Measurements from ENCODE around the gene PRDM11.

Gene PRDM11

DNA sequence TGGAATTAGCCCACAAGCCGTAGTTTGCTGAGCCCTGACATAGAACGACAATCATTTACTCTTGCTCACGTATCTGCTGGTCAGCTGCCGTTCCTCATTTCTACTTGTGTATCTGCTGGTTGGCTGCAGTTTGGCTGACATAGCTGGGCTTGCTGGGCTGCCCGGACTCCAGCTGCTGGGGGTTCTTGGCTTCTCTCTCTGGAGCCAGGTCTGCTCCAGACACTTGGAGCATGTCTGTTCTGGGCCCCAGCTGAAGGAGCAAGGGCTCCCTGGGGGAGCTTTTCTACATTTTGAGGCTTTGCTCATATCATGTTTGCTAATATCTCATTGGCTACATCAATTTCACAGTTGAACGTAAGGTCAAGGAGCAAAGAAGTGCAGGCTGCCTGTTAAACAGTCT, 47.3 kb downstream of the PRDM11 start:
- no peak overlapping the region for H3K27ac Mint-ChIP-seq
- no peaks in the 10 kb centered on the region for H3K9me3 Mint-ChIP-seq
- peaks cover 16% of the 10 kb centered on the region for H3K36me3 Mint-ChIP-seq
- H3K4me1 Mint-ChIP-seq: no peaks in the 10 kb centered on the region
- H3K4me3 Mint-ChIP-seq: no peak overlapping the region
- no peaks in the 10 kb centered on the region for H3K27me3 Mint-ChIP-seq

DNA sequence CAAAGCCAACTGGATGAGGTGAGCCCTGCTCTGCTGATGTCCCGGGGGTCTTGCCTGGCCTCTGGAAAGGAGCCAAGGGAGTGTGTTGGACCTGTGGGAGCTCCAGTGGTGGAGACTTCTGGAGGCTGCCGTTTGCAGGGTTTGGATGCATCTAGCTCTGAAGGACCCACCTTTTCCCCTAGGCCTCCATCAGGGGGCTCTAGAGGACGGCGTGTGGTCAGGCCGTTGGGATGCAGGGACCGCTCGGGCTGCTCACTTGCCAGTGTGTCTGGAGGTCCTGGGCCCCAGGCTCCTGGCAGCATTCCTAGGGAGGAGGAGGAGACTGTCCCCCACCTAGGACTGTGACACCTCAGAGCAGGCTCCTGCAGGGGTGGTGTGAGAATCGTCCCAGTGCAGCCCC, 58.3 kb downstream of the PRDM11 start:
- H3K27me3 Mint-ChIP-seq: no peaks in the 10 kb centered on the region
- H3K4me3 Mint-ChIP-seq: no peak overlapping the region
- no peak overlapping the region for H3K27ac Mint-ChIP-seq
- H3K9me3 Mint-ChIP-seq: no peaks in the 10 kb centered on the region
- peaks cover 4% of the 10 kb centered on the region for H3K4me1 Mint-ChIP-seq
- H3K36me3 Mint-ChIP-seq: peaks cover 10% of the 10 kb centered on the region

DNA sequence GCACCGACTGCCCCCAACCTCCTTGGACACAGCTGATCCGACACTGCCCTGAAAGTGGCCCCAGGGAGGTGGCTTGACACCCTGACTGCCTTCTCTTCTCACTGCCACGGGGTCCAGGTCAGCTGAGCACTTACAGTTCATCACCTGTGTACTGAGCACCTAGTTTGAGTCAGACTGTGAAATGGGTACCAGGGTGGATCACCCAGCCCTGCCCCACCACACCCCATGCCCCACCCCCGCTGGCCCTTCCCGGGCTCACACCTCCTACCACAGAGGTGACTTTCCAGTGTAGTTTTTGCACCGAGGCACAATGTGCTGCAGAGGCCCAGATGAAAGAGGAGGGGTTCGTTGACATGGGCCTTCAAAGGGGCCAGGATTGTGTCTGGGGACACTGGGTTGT, 59.5 kb downstream of the PRDM11 start:
- peaks cover 4% of the 10 kb centered on the region for H3K4me1 Mint-ChIP-seq
- no peaks in the 10 kb centered on the region for H3K27me3 Mint-ChIP-seq
- peaks cover 8% of the 10 kb centered on the region for H3K36me3 Mint-ChIP-seq
- no peak overlapping the region for H3K27ac Mint-ChIP-seq
- H3K4me3 Mint-ChIP-seq: no peak overlapping the region
- H3K9me3 Mint-ChIP-seq: no peaks in the 10 kb centered on the region

DNA sequence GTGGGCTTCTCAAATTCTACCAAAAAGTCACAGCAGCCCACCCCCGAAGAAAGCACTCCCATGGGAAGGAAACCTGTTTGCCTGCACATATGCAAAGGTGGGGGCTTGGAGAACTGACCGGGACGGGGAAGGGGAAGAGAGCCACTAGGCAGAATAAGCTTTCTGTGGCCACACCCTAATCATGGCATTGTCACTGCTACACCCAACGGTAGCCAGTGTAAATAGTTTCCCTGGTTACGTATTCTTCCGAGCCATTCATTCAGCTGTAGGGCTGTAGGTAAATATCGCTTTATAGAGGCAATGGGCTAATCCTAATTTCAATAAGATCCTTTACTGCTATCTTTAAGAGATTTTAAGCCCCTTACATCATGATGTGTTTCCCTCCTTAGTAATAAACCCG, 61.7 kb downstream of the PRDM11 start:
- no peaks in the 10 kb centered on the region for H3K27me3 Mint-ChIP-seq
- H3K4me3 Mint-ChIP-seq: no peak overlapping the region
- H3K27ac Mint-ChIP-seq: no peak overlapping the region
- H3K4me1 Mint-ChIP-seq: peaks cover 4% of the 10 kb centered on the region
- H3K9me3 Mint-ChIP-seq: no peaks in the 10 kb centered on the region
- peaks cover 2% of the 10 kb centered on the region for H3K36me3 Mint-ChIP-seq

- Mint-ChIP-seq H3K4me3 (no peak overlapping the region), H3K36me3 (peaks cover 4% of the 10 kb centered on the region), H3K27me3 (no peaks in the 10 kb centered on the region), H3K4me1 (peaks cover 4% of the 10 kb centered on the region), H3K27ac (no peak overlapping the region), H3K9me3 (no peaks in the 10 kb centered on the region)
Measured at GRCh38 chr11:45209000-45209879, 62.8 kb downstream of the PRDM11 start.

GRCh38 chr11:45209891-45210699, 63.7 kb downstream of the PRDM11 start:
- Mint-ChIP-seq H3K27me3 (no peaks in the 10 kb centered on the region), H3K36me3 (peaks cover 4% of the 10 kb centered on the region), H3K9me3 (no peaks in the 10 kb centered on the region), H3K27ac (no peak overlapping the region), H3K4me1 (peaks cover 4% of the 10 kb centered on the region), H3K4me3 (no peak overlapping the region)

GRCh38 chr11:45210846-45211245, 64.4 kb downstream of the PRDM11 start:
- Mint-ChIP-seq H3K4me1 (peaks cover 4% of the 10 kb centered on the region), H3K27me3 (no peaks in the 10 kb centered on the region), H3K9me3 (no peaks in the 10 kb centered on the region), H3K36me3 (peaks cover 4% of the 10 kb centered on the region), H3K4me3 (no peak overlapping the region), H3K27ac (no peak overlapping the region)

DNA sequence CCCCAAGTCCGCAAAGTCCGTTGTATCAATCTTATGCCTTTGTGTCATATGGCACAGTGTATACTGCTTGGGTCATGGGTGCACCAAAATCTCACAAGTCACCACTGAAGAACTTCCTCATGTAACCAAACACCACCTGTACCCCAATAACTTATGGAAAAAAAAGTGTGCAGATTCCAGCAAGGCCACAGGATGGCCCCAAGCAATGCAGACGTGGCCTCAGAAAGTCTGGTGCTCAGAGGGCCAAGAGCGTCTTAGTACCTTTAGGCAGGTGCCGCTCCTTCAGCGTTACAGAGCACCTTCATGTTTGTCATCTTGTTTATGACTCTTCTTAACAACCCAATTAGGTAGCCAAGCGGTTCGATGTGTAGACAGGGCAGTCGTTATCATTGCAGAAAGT, 65.3 kb downstream of the PRDM11 start:
- peaks cover 4% of the 10 kb centered on the region for H3K36me3 Mint-ChIP-seq
- H3K27ac Mint-ChIP-seq: no peak overlapping the region

GRCh38 chr11:45212566-45213315, 66.3 kb downstream of the PRDM11 start:
- H3K27me3 Mint-ChIP-seq: no peaks in the 10 kb centered on the region
- H3K4me1 Mint-ChIP-seq: peaks cover 4% of the 10 kb centered on the region
- H3K36me3 Mint-ChIP-seq: peaks cover 4% of the 10 kb centered on the region
- H3K4me3 Mint-ChIP-seq: no peak overlapping the region
- H3K9me3 Mint-ChIP-seq: no peaks in the 10 kb centered on the region
- H3K27ac Mint-ChIP-seq: no peak overlapping the region

More for the DNA sequence above, 65.3 kb downstream of the PRDM11 start:
- Mint-ChIP-seq H3K9me3 (no peaks in the 10 kb centered on the region), H3K4me3 (no peak overlapping the region), H3K27me3 (no peaks in the 10 kb centered on the region), H3K4me1 (peaks cover 4% of the 10 kb centered on the region)

GRCh38 chr11:45213316-45213665, 66.9 kb downstream of the PRDM11 start:
- H3K4me3 Mint-ChIP-seq: no peak overlapping the region

GRCh38 chr11:45213717-45214116, 67.3 kb downstream of the PRDM11 start:
- peaks cover 4% of the 10 kb centered on the region for H3K4me1 Mint-ChIP-seq
- no peak overlapping the region for H3K27ac Mint-ChIP-seq
- H3K4me3 Mint-ChIP-seq: no peak overlapping the region
- H3K9me3 Mint-ChIP-seq: no peaks in the 10 kb centered on the region
- no peaks in the 10 kb centered on the region for H3K27me3 Mint-ChIP-seq
- peaks cover 4% of the 10 kb centered on the region for H3K36me3 Mint-ChIP-seq

More at GRCh38 chr11:45213316-45213665, 66.9 kb downstream of the PRDM11 start:
- no peaks in the 10 kb centered on the region for H3K9me3 Mint-ChIP-seq
- peaks cover 4% of the 10 kb centered on the region for H3K36me3 Mint-ChIP-seq
- peaks cover 4% of the 10 kb centered on the region for H3K4me1 Mint-ChIP-seq
- H3K27me3 Mint-ChIP-seq: no peaks in the 10 kb centered on the region
- H3K27ac Mint-ChIP-seq: no peak overlapping the region

GRCh38 chr11:45215098-45215865, 68.8 kb downstream of the PRDM11 start:
- no peaks in the 10 kb centered on the region for H3K27me3 Mint-ChIP-seq
- H3K4me3 Mint-ChIP-seq: no peak overlapping the region
- H3K4me1 Mint-ChIP-seq: no peaks in the 10 kb centered on the region
- peaks cover 4% of the 10 kb centered on the region for H3K36me3 Mint-ChIP-seq
- no peak overlapping the region for H3K27ac Mint-ChIP-seq
- no peaks in the 10 kb centered on the region for H3K9me3 Mint-ChIP-seq

GRCh38 chr11:45216031-45216430, 69.6 kb downstream of the PRDM11 start:
- Mint-ChIP-seq H3K4me3 (no peak overlapping the region), H3K36me3 (peaks cover 4% of the 10 kb centered on the region), H3K4me1 (no peaks in the 10 kb centered on the region), H3K27ac (no peak overlapping the region), H3K27me3 (no peaks in the 10 kb centered on the region), H3K9me3 (no peaks in the 10 kb centered on the region)

- H3K4me1 Mint-ChIP-seq: no peaks in the 10 kb centered on the region
- H3K36me3 Mint-ChIP-seq: peaks cover 5% of the 10 kb centered on the region
- H3K27ac Mint-ChIP-seq: no peak overlapping the region
- no peaks in the 10 kb centered on the region for H3K27me3 Mint-ChIP-seq
- H3K4me3 Mint-ChIP-seq: no peak overlapping the region
- H3K9me3 Mint-ChIP-seq: no peaks in the 10 kb centered on the region
Measured at GRCh38 chr11:45216901-45217300, 70.5 kb downstream of the PRDM11 start.

DNA sequence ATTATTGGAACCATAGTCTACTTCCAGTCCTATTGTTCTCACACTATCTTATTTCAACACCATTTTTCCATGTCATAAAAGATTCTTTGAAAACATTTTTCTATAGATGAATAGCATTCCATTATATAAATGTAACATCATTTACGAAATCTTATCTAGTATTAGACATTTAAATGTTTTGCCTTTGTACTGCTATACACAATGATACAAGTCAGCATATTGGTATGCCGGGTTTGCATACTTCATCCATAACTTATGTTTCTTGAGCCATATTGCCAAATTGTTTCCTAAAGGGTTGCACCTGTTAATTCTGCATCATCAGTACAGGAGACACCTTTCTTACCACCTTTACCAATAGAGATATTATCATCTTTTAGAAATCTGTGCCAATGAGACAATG, 71.6 kb downstream of the PRDM11 start:
- H3K4me1 Mint-ChIP-seq: no peaks in the 10 kb centered on the region
- H3K4me3 Mint-ChIP-seq: no peak overlapping the region
- H3K36me3 Mint-ChIP-seq: peaks cover 7% of the 10 kb centered on the region
- H3K27ac Mint-ChIP-seq: no peak overlapping the region
- no peaks in the 10 kb centered on the region for H3K9me3 Mint-ChIP-seq
- no peaks in the 10 kb centered on the region for H3K27me3 Mint-ChIP-seq
